IPS-20b (cell line): ENCODE results near the gene HHIPL2.

ENCODE experiments used
- H3K27ac ChIP-seq: one replicate; pipeline ENCODE4 v1.5.1; 2013; ENCODE audit warnings: low read length
- H3K27me3 ChIP-seq: 2 replicates; pipeline ENCODE4 v1.6.1; 2013; ENCODE audit warnings: mild to moderate bottlenecking, low read length, inconsistent platforms; ENCODE audit not compliant: insufficient read depth
- H3K36me3 ChIP-seq: 2 replicates; pipeline ENCODE4 v1.6.1; 2013; ENCODE audit warnings: low read depth, mild to moderate bottlenecking, inconsistent platforms, low read length, moderate library complexity; ENCODE audit not compliant: insufficient read depth
- H3K4me1 ChIP-seq: 2 replicates; pipeline ENCODE4 v1.6.1; 2013; ENCODE audit warnings: mild to moderate bottlenecking, control low read depth, inconsistent platforms, low read length, moderate library complexity; ENCODE audit not compliant: insufficient read depth
- H3K4me3 ChIP-seq: 2 replicates; pipeline ENCODE4 v1.5.1; 2013; ENCODE audit warnings: mild to moderate bottlenecking, low read length, inconsistent platforms
- H3K9ac ChIP-seq: 2 replicates; pipeline ENCODE4 v1.6.1; 2013; ENCODE audit warnings: low read depth, mild to moderate bottlenecking, inconsistent platforms, low read length, moderate library complexity
- H3K9me3 ChIP-seq: 2 replicates; pipeline ENCODE4 v1.6.1; 2013; ENCODE audit warnings: mild to moderate bottlenecking, low read depth, low read length, inconsistent platforms; ENCODE audit not compliant: insufficient read depth

HHIPL2 gene

DNA sequence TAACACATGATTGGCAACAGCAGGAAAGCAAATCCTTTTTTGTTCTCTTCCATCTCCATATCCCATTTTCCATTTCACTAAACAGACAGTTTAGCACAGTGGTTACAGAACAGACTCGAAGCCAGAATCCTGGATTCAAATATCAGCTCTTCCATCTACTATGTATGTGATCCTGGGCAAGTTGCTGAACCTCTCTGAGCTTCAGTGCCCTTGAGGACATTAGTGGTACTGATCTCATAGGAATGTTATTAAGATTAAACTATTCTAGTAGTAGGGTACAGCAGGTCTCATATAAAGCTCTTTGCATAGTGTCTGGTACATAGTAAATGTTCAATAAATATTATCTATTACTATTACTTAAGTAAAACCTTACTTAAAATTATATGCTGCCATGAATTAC, 13.8 kb upstream of the HHIPL2 start:
- Histone ChIP-seq H3K4me3 (no peak overlapping the region), H3K27me3 (no peaks in the 10 kb centered on the region), H3K4me1 (no peaks in the 10 kb centered on the region), H3K27ac (no peak overlapping the region), H3K36me3 (peaks cover 68% of the 10 kb centered on the region), H3K9me3 (no peaks in the 10 kb centered on the region), H3K9ac (no peak overlapping the region)

DNA sequence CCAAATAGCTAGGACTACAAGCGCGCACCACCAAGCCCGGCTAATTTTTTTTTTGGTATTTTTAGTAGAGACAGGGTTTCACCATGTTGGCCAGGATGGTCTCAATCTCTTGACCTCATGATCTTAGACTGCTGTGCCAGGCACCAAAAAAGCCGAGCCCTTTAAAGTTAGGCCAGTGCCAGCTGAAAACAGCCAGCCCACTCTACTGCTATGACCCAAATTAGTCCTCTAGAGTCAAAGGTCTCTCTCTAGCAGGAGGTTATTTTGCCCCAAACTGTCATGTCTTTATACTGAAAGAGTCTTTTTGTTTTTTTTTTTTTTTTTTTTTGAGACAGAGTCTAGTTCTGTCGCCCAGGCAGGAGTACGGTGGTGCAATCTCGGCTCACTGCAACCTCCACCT, 9.7 kb upstream of the HHIPL2 start:
- Histone ChIP-seq H3K36me3 (peaks cover 65% of the 10 kb centered on the region), H3K27ac (no peak overlapping the region), H3K4me3 (no peak overlapping the region), H3K4me1 (no peaks in the 10 kb centered on the region), H3K27me3 (no peaks in the 10 kb centered on the region), H3K9ac (no peak overlapping the region), H3K9me3 (no peaks in the 10 kb centered on the region)

DNA sequence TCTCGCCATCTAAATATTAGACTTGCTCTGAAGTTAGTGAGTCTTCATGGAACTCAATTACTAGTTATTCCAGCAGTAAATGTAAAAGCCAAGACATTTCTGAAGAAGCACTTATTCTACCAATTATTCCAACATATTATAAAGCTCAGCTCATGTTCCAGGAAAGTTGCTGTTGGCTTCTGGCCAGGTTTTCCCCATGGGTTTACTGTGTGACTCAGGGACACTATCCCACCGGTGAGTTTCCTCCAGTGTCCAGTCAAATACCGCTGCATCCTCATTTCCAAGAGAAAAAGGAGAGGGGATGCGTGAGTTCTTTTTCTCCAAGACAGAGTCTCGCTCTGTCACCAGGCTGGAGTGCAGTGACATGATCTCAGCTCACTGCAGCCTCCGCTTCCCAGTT, 9.2 kb upstream of the HHIPL2 start:
- Histone ChIP-seq H3K27ac (no peak overlapping the region), H3K4me1 (no peaks in the 10 kb centered on the region), H3K9ac (no peak overlapping the region), H3K36me3 (peaks cover 61% of the 10 kb centered on the region), H3K27me3 (no peaks in the 10 kb centered on the region), H3K9me3 (no peaks in the 10 kb centered on the region), H3K4me3 (no peak overlapping the region)

DNA sequence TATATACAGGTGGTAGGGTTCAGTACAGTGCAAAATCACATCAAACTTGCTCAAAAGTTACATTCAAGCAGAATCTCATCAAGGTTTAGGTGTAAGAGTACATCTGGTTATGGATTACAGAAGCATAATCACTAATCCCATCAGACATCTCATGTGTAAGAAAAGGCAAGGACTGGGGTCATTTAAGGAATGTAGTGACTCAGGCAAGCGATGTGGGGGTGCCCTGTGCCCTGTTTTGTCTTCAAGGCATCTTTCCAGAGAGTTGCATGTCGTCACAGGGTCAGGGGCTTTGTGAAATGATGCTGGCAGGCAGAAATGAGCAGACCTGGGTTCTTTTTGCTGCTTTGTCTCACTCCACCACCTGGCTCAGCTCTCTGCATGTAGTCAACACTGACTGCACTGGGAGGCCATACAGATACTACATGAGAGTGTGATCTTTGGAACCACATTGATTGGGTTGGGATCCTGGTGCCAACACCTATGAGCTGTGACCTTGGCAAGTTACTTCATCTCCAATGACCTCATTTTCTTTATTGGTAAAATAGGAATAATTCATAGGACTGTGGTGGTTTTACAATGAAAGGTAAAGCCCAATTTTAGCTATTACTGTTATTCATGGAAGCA, 8.2 kb upstream of the HHIPL2 start:
- H3K4me3 ChIP-seq: no peak overlapping the region
- peaks cover 53% of the 10 kb centered on the region for H3K36me3 ChIP-seq
- no peaks in the 10 kb centered on the region for H3K27me3 ChIP-seq
- H3K27ac ChIP-seq: no peak overlapping the region
- no peaks in the 10 kb centered on the region for H3K4me1 ChIP-seq
- no peak overlapping the region for H3K9ac ChIP-seq
- no peaks in the 10 kb centered on the region for H3K9me3 ChIP-seq

DNA sequence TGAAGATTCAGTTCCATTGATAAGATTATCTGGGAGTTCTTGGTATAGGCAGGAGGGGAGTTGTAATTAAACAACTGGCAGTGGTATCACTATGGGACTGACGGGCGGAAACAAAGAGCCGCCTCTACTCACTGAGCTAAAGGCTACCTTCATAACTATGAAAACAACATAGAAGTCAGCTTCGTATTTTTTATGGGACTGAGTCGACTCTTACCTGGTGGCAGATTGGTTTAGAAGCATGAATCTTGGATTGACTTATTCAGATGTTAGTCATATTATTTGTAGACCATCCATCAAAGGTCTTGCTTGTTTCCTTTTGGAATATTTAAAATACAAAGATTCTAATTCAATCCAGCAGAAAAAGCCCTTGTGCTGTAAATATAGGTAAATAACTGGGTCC, 6.3 kb upstream of the HHIPL2 start:
- Histone ChIP-seq H3K4me1 (no peaks in the 10 kb centered on the region), H3K27ac (no peak overlapping the region), H3K36me3 (peaks cover 34% of the 10 kb centered on the region), H3K9me3 (no peaks in the 10 kb centered on the region), H3K4me3 (no peak overlapping the region), H3K27me3 (no peaks in the 10 kb centered on the region), H3K9ac (no peak overlapping the region)

DNA sequence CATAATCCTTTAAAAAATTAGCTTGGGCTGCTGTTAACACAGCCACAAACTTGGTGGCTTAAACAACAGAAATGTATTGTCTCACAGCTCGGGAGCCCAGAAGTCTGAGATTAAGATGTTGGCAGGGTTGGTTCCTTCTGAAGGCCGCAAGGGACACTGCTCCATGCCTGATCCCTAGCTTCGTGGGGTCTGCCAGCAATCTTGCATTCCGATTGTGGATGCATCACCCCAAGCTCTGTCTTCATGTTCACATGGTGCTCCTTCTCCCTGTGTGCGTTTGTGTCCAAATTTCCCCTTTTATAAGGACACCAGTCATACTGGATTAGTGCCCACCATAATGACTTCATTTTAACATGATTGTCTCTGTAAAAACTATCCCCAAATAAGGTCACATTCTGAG, 5.0 kb upstream of the HHIPL2 start:
- Histone ChIP-seq H3K27ac (no peak overlapping the region), H3K27me3 (no peaks in the 10 kb centered on the region), H3K9ac (no peak overlapping the region), H3K4me1 (no peaks in the 10 kb centered on the region), H3K36me3 (peaks cover 23% of the 10 kb centered on the region), H3K4me3 (no peak overlapping the region), H3K9me3 (no peaks in the 10 kb centered on the region)

DNA sequence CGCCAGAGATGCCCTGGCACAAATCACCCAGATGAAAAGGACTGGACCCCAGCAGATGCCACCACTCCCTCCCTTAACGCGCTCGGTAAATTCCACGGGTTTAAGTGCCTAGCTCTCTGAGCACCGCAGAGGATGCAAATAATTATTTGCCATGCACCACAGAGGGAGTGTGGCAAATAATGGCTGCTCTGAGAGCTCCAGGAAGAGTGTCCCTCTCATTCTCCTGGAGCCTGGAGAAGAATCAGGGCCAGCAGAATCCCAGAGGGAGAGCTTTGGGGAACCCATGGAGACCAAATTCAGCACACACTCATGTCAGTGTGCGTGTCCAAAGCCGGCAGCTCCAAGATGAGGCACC, 667 bp downstream of the HHIPL2 start:
- no peak overlapping the region for H3K27ac ChIP-seq

DNA sequence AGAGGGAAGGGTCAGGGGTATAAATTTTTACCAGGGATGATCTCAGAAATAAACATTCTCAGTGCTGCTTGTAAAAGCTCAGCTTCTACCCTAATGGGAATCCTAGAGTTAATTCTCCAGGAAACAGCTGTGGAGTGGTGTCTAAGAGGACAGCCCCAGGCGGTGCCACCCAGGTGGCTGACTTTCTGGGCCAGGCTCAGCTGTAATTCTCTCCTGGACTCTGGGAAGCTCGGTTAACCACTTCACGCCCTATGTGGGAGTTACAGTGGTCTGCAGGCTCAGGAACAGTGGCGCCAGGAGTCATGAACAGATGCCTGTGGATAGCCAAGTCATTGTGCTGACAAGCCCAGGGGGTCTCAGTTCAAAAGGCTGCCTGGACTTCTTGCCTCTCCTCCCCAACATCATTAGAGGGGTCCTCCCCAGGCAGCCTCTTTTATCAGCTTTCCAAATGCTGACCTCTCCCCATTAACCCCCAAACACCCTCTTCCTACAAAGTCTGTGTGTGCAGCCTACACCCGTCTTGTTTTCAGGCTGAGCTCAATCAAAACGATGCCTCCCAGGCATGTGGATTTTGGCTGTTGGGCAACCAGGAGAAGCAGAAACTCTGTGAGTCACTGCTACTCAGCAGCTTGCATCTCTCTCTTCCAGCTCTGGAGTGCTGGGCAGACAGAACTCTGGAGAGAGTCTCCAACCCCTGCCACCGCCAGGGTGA, 1.2 kb downstream of the HHIPL2 start:
- H3K27ac ChIP-seq: no peak overlapping the region
- no peak overlapping the region for H3K9ac ChIP-seq
- H3K4me1 ChIP-seq: peaks cover 5% of the 10 kb centered on the region; the same call in 1 of the 2 replicates
- H3K4me3 ChIP-seq: no peak overlapping the region
- no peaks in the 10 kb centered on the region for H3K27me3 ChIP-seq
- no peaks in the 10 kb centered on the region for H3K9me3 ChIP-seq
- H3K36me3 ChIP-seq: no peaks in the 10 kb centered on the region

More for the DNA sequence above, 667 bp downstream of the HHIPL2 start:
- Histone ChIP-seq H3K27me3 (no peaks in the 10 kb centered on the region), H3K9ac (no peak overlapping the region), H3K4me3 (no peak overlapping the region), H3K9me3 (no peaks in the 10 kb centered on the region), H3K36me3 (no peaks in the 10 kb centered on the region), H3K4me1 (peaks cover 5% of the 10 kb centered on the region; the same call in 1 of the 2 replicates)

DNA sequence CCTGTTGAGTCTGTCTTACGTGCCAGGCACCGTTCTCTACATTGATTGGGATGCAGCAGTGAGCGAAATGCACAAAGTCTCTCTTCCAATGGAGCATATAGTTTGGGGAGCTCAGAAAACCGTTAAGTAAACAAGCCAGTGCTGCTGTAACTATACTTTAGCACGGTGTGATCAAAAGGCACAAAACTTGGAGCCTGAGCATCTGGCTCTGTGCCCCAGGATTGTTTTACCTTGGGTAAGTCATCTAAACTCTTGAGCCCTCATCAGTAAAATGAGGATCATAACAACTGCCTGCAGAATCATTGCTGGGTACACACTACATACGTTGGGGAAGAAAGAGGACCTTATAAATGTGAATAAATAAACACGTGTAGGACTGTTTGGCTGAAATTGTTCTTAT, 1.8 kb downstream of the HHIPL2 start:
- Histone ChIP-seq H3K9me3 (no peaks in the 10 kb centered on the region), H3K9ac (no peak overlapping the region), H3K36me3 (no peaks in the 10 kb centered on the region), H3K27ac (no peak overlapping the region), H3K4me3 (no peak overlapping the region), H3K27me3 (no peaks in the 10 kb centered on the region), H3K4me1 (peaks cover 5% of the 10 kb centered on the region; the same call in 1 of the 2 replicates)

DNA sequence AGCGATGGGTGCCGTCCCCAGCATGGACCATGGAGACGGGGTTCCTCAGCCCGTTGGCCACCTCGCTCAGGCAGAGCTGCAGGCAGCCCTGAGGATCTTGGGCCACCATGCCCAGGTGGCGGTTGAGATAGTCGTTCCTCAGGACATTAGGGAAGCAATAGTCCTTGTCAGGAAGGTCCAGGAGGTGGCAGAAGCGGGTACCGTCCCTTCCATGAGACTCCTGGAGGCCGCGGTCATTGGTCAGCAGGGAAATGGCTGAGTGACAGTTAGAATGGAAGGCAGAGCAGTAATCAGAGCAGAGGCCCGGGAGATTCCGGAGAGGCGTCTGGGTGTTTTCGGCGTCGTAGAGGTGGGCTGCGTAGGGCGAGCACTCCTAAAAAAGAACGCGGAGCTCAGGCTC, 4.1 kb downstream of the HHIPL2 start:
- Histone ChIP-seq H3K9ac (no peak overlapping the region), H3K9me3 (no peaks in the 10 kb centered on the region), H3K36me3 (no peaks in the 10 kb centered on the region), H3K27me3 (no peaks in the 10 kb centered on the region), H3K27ac (no peak overlapping the region), H3K4me3 (no peak overlapping the region), H3K4me1 (peaks cover 5% of the 10 kb centered on the region; the same call in 1 of the 2 replicates)

DNA sequence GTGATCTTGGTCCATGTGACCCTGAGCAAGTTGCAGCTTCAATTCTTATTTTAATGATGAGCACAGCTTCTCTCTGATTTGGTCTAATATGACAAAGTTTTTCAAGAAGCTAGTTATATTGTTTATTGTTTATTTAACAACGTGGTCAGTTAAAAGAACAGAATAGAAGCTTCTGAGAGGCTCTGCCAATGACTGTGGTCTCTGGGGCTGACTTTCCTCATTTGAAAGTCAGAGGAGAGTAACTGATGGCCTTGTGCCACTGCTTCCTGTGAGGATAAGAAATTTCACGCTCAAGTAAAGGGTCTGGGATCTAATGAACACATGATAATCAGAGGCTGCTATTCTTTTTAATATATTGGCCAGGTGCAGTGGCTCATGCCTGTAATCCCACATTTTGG, 7.3 kb downstream of the HHIPL2 start:
- H3K27me3 ChIP-seq: no peaks in the 10 kb centered on the region
- no peaks in the 10 kb centered on the region for H3K4me1 ChIP-seq
- H3K36me3 ChIP-seq: no peaks in the 10 kb centered on the region
- H3K4me3 ChIP-seq: no peak overlapping the region
- no peak overlapping the region for H3K27ac ChIP-seq
- no peak overlapping the region for H3K9ac ChIP-seq
- H3K9me3 ChIP-seq: no peaks in the 10 kb centered on the region

DNA sequence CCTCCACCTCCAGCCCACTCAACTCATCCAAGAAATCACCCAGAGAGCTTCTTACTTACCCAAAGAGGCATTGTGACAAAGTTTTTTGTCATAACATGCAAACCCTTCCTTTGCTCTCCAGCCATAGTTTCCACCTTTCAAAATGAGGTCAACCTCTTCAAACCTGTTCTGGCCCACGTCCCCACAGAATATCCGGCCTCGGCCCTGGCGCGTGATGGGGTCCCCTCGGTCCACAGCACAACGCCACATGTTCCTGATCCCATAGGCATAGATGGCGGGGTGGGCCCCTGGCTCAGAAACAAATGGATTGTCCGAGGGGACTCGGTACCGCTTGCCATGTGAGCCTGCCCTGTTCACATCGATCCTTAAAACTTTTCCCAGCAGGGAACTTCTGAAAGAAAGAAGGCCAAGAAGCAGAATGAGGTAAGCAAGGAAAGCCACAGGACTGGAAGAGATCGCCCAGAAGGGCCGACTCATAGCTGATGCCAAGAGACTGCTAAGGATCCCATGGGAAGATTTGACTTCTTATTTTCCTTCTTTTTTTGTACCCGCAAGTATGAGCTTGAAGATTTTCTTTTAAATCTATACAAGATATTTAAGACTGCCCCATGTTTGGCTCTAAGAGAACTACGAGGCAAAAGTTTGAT, 7.8 kb downstream of the HHIPL2 start:
- Histone ChIP-seq H3K9me3 (no peaks in the 10 kb centered on the region), H3K27ac (no peak overlapping the region), H3K4me3 (no peak overlapping the region), H3K36me3 (no peaks in the 10 kb centered on the region), H3K9ac (no peak overlapping the region), H3K4me1 (no peaks in the 10 kb centered on the region), H3K27me3 (no peaks in the 10 kb centered on the region)
